HEK293T (cell line): ENCODE results near the gene TIAM1.

Experiments used
- ARNT ChIP-seq: fragments of 450-650 bp; IDR thresholded peaks from 2 replicates; pipeline ENCODE4 v1.6.1; 2017; ENCODE audit warnings: mild to moderate bottlenecking
- BHLHE40 ChIP-seq: fragments of 450-650 bp; IDR thresholded peaks from 2 replicates; pipeline ENCODE4 v1.6.1; 2016; ENCODE audit warnings: mild to moderate bottlenecking, moderate library complexity, borderline replicate concordance
- ELF4 ChIP-seq: fragments of 450-650 bp; IDR thresholded peaks from 2 replicates; pipeline ENCODE4 v1.6.1; 2017; ENCODE audit warnings: antibody characterized with exemption
- FOXA1 ChIP-seq: fragments of 450-650 bp; IDR thresholded peaks from 2 replicates; pipeline ENCODE4 v1.6.1; 2016; ENCODE audit warnings: mild to moderate bottlenecking
- FOXK2 ChIP-seq: fragments of 450-650 bp; IDR thresholded peaks from 2 replicates; pipeline ENCODE4 v1.6.1; 2016; ENCODE audit warnings: mild to moderate bottlenecking
- FOXM1 ChIP-seq: fragments of 450-650 bp; IDR thresholded peaks from 2 replicates; pipeline ENCODE4 v1.6.1; 2017; ENCODE audit warnings: mild to moderate bottlenecking, borderline replicate concordance
- HDGF ChIP-seq: fragments of 450-650 bp; IDR thresholded peaks from 2 replicates; pipeline ENCODE4 v1.6.1; 2017; ENCODE audit warnings: antibody characterized with exemption, borderline replicate concordance
- L3MBTL2 ChIP-seq: fragments of 450-650 bp; conservative IDR thresholded peaks from 2 replicates; pipeline ENCODE4 v1.6.1; 2016; ENCODE audit warnings: mild to moderate bottlenecking
- SP1 ChIP-seq: fragments of 450-650 bp; IDR thresholded peaks from 2 replicates; pipeline ENCODE4 v1.6.1; 2017
- SUZ12 ChIP-seq: fragments of 450-650 bp; IDR thresholded peaks from 2 replicates; pipeline ENCODE4 v1.6.1; 2016; ENCODE audit warnings: mild to moderate bottlenecking
- ZNF384 ChIP-seq: fragments of 450-650 bp; IDR thresholded peaks from 2 replicates; pipeline ENCODE4 v1.6.1; 2016

- no peak for TF ChIP-seq BHLHE40
- TF ChIP-seq HDGF, result no peak
- TF ChIP-seq SP1, result no peak
- no peak for TF ChIP-seq ELF4
- TF ChIP-seq FOXK2, result no peak
- no peak for TF ChIP-seq FOXA1
- no peak for TF ChIP-seq SUZ12
- TF ChIP-seq ARNT, result no peak
- no peak for TF ChIP-seq ZNF384
- TF ChIP-seq L3MBTL2, result no peak
- no peak for TF ChIP-seq FOXM1
These were observed 27.8 kb upstream of the TIAM1 start for GRCh38 chr21:31371715-31372470.
